ENCODE measurements around the gene B4GALT1. TPM values are rescaled to one million over a fixed set of nuclear protein-coding genes. Genes with fewer than 3 reads are reported as not detected.
A peak's percentile ranks its signal among the peaks of the same experiment; 100 is the strongest.

The B4GALT1 gene
- total and polyA plus RNA-seq, 2 of the 8 experiments (the other 6 are each of a cell fraction or from before 2014, with no cell fraction given), result 12.8 to 18.2 TPM

GRCh38 chr9:33076046-33077004 is 90.8 kb downstream of the B4GALT1 start, which contains the start of gene SMU1:
Gene SMU1 (minus strand): TSS chr9:33076674. CDS start chr9:33076608, 66 bp downstream.
- H2BK12ac ChIP-seq (ENCODE audit: low read depth, low read length), result 0 out of 2 replicates have a peak within 1 kb of the TSS, but pooled peaks have one; percentile 43
- H3K27me3 ChIP-seq (replicated peaks in 1 of 4; ENCODE audit: control insufficient read depth in 3 of 4, extremely low read depth in 1 of 4, insufficient read depth in 3 of 4, low read length in 3 of 4), result no peaks in the 10 kb centered on the region
- DNase-seq (ENCODE audit: low read depth in 1 of 2, low spot score in 2 of 2), result peak; percentile 92 to 95
- H3K56ac ChIP-seq (replicated peaks; ENCODE audit: insufficient read length, low read depth, low read length), result peak within 1 kb of the TSS; percentile 17
- peak within 1 kb of the TSS; percentile 84 to 95 for H3K4me2 ChIP-seq (ENCODE audit: insufficient read depth in 1 of 2, low read depth in 2 of 2, low read length in 2 of 2)
- peak within 1 kb of the TSS; percentile 34 for H2BK120ac ChIP-seq (replicated peaks; ENCODE audit: low read depth, low read length)
- H2BK15ac ChIP-seq (ENCODE audit: low read length), result no peak within 1 kb of the TSS
- ChIA-PET CTCF (ENCODE audit: partially characterized antibody) (interaction anchor here (1.0 to 1.8 kb wide), 3 partner anchors 9 to 157 kb away, joined by 4 to 6 read pairs (median 4); no protein-coding TSS in a partner anchor), POLR2A (ENCODE audit: partially characterized antibody) (interaction anchor here (0.8 to 2.6 kb wide), 17 partner anchors 9 to 305 kb away, joined by 3 to 18 read pairs (median 4); partner anchors contain the start of genes DNAJA1 and NFX1)
- H4K5ac ChIP-seq (ENCODE audit: insufficient read length, low read depth, low read length), result peak within 1 kb of the TSS; percentile 63
- peak within 1 kb of the TSS; percentile 38; the same call in 1 of the 2 replicates for H3K18ac ChIP-seq (ENCODE audit: extremely low read depth, low read length)
- no peak within 1 kb of the TSS for H3K23ac ChIP-seq (ENCODE audit: insufficient read length)
- WGBS, 2 experiments (ENCODE audit: extremely low coverage in 1 of 2, insufficient coverage in 1 of 2, insufficient read length in 1 of 2, insufficient replicate concordance in 2 of 2, low coverage in 1 of 2, low lambda C conversion rate in 2 of 2, missing lambda C conversion rate in 1 of 2), result 2% methylated on average over 53 of the region's 53 CpGs; no CpG with 5 or more reads in 1 of the 2 experiments
- peak within 1 kb of the TSS; percentile 99 for H4K8ac ChIP-seq (ENCODE audit: extremely low read depth, insufficient read depth, low read length)
- FAIRE-seq, result peak; percentile 88
- peak within 1 kb of the TSS; percentile 36 for H3K4ac ChIP-seq (replicated peaks; ENCODE audit: insufficient read length, low read depth, low read length)
- H2BK20ac ChIP-seq (ENCODE audit: low read length), result no peak within 1 kb of the TSS
- H3K4me3 ChIP-seq (ENCODE audit: extremely low read depth in 1 of 4, insufficient read depth in 2 of 4, low read depth in 3 of 4, low read length in 4 of 4), result peak within 1 kb of the TSS; percentile 91 to 99 (median 94)
- peaks cover 0 to 3% of the 10 kb centered on the region in 2 experiments for H4K20me1 ChIP-seq (replicated peaks in 1 of 2; ENCODE audit: control insufficient read depth in 1 of 2, insufficient read depth in 2 of 2, low read length in 2 of 2)
- H2BK5ac ChIP-seq (ENCODE audit: low read depth, low read length), result peak within 1 kb of the TSS; percentile 84; the same call in 1 of the 2 replicates
- H2AK5ac ChIP-seq (ENCODE audit: low read depth, low read length), result no peak within 1 kb of the TSS
- H2AFZ ChIP-seq (ENCODE audit: low read length), result peak within 1 kb of the TSS; percentile 80; the same call in 1 of the 2 replicates
- peak within 1 kb of the TSS; percentile 93 to 97 (median 96) for H3K9ac ChIP-seq (replicated peaks in 1 of 4; ENCODE audit: extremely low read depth in 1 of 4, low read depth in 3 of 4, low read length in 3 of 4)
- H4K91ac ChIP-seq (replicated peaks; ENCODE audit: insufficient read length, low read length), result peak within 1 kb of the TSS; percentile 57
- H3K79me2 ChIP-seq (ENCODE audit: control insufficient read depth in 1 of 2, insufficient read depth in 2 of 2, low read length in 2 of 2), result peaks cover 13 to 39% of the 10 kb centered on the region in 2 experiments
- H3K79me1 ChIP-seq (ENCODE audit: low read depth, low read length), result peaks cover 4% of the 10 kb centered on the region; the same call in 1 of the 2 replicates
- H3K27ac ChIP-seq (ENCODE audit: low read depth, low read length), result peak within 1 kb of the TSS; percentile 85
- H3K23me2 ChIP-seq (ENCODE audit: low read depth, low read length), result peaks cover 6% of the 10 kb centered on the region
- no peaks in the 10 kb centered on the region; a peak in 1 of 7 replicates for H3K4me1 ChIP-seq (replicated peaks in 1 of 4; ENCODE audit: control insufficient read depth in 3 of 4, insufficient read depth in 4 of 4, low read length in 3 of 4)
- no peaks in the 10 kb centered on the region for H3K9me3 ChIP-seq (ENCODE audit: insufficient read depth in 2 of 2, low read depth in 1 of 2, low read length in 1 of 2)
- no peak within 1 kb of the TSS for H3K14ac ChIP-seq (ENCODE audit: insufficient read length)
- H3K36me3 ChIP-seq (ENCODE audit: control insufficient read depth in 2 of 4, insufficient read depth in 4 of 4, low read length in 3 of 4), result peaks cover 2 to 25% (median 13%) of the 10 kb centered on the region in 4 experiments; a peak in 5 of 8 replicates
- TF ChIP-seq POU5F1 (IDR thresholded peaks at IDR 0.05; ENCODE audit: low read depth, low read length), result no peak
- TF ChIP-seq HDAC2 (IDR thresholded peaks at IDR 0.05; ENCODE audit: borderline replicate concordance in 1 of 2, low read depth in 2 of 2, low read length in 2 of 2), result no peak
- TF ChIP-seq POLR2A (IDR thresholded peaks at IDR 0.05; ENCODE audit: control extremely low read depth in 1 of 2, low read depth in 2 of 2, low read length in 2 of 2), result peak; percentile 82 to 92
- TF ChIP-seq GTF2F1 (IDR thresholded peaks at IDR 0.05; ENCODE audit: borderline replicate concordance, low read depth, low read length), result no peak
- TF ChIP-seq BRCA1 (IDR thresholded peaks at IDR 0.05; ENCODE audit: low read depth, low read length), result peak; percentile 44; the same call in 1 of the 2 replicates
- peak in 1 of 2 experiments; percentile 90; a peak in 2 of 4 replicates for TF ChIP-seq SIN3A (conservative IDR thresholded peaks at IDR 0.05 in 1 of 2, IDR thresholded peaks at IDR 0.05 in 1 of 2; ENCODE audit: low read depth in 1 of 2, low read length in 2 of 2)
- peak; percentile 95 for TF ChIP-seq PHF8 (conservative IDR thresholded peaks at IDR 0.05; ENCODE audit: low read depth, low read length)
- TF ChIP-seq CBX5 (IDR thresholded peaks at IDR 0.05; ENCODE audit: low read depth, low read length), result no peak
